Activated gamma-delta T cell (primary cell): ENCODE data around the gene SORBS1.

Source experiments
- DNase-seq: peaks from one replicate; lab custom pipeline; 2025; lab: John Stamatoyannopoulos, UW
- total RNA-seq, 2 donors: gene quantifications; one replicate each; lab custom pipeline; 2026; lab: John Stamatoyannopoulos, UW

The SORBS1 gene
- 2.4 to 2.9 reads per million in 2 donors for total RNA-seq

DNA sequence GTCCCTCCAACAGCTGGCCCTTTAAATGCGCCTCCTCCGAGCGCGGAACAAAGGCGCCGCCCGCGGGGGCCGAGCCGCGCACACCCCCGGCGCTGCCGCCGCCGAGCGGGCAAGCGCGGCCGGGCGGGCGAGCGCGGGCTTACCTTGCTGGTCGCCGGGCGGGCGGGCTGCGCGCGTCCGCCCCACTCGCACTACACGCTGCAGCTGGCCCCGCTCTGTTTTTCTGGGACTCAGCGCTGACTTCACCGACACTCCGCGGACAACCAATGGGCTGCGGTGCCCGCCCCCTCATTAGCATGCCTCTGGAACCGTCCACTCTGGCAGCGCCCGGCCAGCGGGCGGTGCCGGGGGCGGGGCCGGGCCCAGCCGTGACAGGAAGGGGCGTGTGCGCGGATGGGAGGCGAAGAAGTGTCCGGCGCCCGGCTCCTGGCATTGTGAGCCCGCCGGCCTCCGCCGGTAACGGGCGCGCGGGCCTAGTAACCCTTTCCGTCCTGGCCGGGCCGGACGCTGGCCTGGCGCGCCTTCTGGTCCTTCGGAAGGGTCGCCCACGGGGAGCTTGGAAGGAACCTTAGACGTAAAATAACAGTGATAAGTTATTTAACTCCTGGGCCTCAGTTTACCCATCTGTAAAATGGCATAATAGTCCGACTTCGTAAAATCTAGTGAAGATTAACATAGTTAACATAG lies at the start of gene SORBS1:
Gene SORBS1, minus strand, starts transcription at position 195 of the 687 bp plus-strand sequence. CDS start 120,236 bp downstream, outside the sequence.
- peak; percentile 89 for DNase-seq

DNA sequence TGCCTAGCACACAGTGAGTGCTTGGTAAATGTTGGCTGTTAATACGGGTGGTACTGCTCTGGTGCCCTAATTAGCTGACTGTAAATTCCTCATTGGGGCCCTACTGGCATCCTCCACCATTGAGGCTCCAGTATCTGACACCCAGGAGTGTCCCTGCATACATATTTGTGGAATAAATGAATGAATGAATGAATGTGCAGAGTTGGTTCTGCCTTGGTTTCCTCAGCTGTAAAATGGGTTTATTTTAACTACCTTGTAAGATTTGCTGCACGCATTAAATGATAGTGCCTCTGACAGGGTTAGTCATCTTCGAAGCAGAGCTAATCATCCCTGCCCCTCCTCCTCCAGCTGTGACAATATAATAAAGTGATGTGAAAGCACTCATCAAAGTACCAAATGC lies 49.6 kb upstream of the SORBS1 start:
- DNase-seq = no peak

GRCh38 chr10:95606922-95607321 lies 45.8 kb upstream of the SORBS1 start:
- no peak for DNase-seq

DNA sequence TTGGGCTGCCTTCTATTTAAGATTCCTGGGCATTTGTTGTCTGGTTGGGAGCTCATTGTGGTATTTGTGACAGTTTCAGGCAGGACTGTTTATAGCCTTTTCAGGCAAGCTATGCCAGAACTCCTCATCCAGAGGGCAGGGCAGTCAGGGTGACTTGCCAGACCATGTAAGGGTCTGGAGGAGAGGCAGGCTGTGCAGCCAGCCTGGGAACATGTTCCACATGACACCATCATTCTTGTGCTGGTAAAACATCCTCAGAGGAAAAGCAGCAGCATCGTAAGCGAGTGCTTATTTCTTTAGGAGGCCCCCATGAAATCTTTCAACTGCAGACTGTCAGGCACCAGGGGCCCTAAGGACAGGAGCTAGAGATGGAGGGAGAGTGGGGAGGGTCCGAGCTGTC lies 44.0 kb upstream of the SORBS1 start:
- DNase-seq = no peak

DNA sequence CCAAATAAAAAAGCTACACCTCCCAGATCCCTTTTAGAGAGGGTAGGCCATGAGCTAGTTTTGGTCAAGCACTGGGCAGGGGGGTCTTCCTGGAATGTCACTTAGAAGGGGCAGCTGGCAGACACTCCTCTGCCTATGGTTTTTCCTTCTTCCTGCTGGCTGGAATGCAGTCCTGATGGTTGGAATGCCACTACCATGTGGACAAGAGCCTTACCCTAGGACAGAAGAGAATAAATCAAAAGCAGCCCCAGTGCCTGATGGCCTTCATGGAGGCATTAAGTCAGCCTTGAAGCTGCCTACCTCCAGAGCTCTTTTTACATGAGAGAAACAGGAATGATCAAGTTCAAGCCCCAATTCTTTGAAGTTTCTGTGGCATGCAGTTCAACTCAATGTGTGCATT lies 43.5 kb upstream of the SORBS1 start:
- no peak for DNase-seq

- DNase-seq = no peak
Observed at GRCh38 chr10:95602382-95602781, 41.2 kb upstream of the SORBS1 start.

DNA sequence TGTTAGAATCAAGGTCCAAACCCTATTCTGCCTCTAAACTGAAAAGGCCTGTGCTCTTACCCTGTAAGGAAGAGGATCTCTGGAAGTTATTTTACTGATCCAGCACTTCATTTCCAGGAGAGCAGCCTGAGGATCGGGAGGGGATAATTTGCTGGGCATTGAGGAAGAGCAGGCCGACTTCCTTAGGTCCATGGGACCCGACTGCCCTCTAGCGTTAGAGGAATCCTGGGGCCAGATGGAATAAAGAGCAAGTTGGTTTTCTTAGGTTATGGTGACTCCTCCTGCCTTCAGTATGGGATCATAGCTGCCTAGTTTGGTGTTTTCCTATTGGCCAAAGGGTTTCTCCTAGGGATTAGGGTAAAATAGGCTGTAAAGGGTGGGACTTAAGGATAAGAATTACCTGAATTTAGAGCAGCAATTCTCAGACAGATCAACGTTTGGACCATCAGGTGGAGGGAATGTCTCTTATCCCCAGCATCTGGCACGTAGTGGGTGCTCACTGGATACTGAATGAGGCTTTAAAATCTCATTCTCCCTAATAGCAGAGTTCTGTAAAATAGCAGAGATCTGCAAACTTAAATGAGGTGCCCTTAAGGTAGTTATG lies 40.0 kb upstream of the SORBS1 start:
- no peak for DNase-seq

- DNase-seq = no peak
Observed at GRCh38 chr10:95600158-95600557, 39.0 kb upstream of the SORBS1 start.

- DNase-seq = no peak
Observed at GRCh38 chr10:95597788-95598187, 36.6 kb upstream of the SORBS1 start.

DNA sequence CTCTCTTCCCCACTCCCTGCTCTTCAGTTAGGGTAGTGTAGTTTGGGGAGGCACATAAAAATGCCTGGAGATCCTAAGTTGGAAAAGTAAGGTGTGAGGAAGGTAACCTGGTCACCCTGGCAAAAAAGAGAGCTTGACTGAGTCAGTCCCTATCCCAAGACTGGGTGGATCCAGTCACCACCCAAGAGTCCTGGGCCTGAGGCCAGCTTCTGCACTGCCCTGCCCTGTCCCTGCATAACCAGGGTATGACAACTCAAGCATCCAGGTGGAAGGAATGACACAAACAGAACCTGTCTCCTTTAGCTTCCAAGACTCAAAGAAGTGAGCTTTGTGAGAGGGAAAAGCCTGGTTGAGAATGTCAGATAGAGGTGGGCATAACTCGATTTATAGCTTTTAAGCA lies 26.9 kb upstream of the SORBS1 start:
- DNase-seq = no peak

- DNase-seq = no peak
Observed at GRCh38 chr10:95579835-95580535, 18.8 kb upstream of the SORBS1 start.

DNA sequence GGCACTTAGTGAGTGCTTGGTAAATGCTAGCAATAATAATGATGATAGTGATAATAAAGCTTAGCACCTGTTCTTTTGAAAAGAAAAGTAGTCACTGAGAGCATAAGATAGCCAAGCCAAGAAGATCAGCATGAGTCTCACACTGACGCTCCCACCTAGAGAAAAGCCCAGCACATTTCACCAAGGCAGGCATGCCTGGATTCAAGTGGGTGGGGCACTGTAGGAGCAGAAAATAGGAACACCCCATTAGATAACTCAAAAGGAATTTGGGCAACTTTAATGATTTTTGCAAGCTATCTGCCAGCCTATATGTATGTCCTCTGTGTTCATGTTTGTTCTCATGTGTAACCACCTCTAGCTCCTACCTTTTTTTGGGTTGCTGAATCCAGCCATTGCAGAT lies 18.1 kb upstream of the SORBS1 start:
- no peak for DNase-seq

DNA sequence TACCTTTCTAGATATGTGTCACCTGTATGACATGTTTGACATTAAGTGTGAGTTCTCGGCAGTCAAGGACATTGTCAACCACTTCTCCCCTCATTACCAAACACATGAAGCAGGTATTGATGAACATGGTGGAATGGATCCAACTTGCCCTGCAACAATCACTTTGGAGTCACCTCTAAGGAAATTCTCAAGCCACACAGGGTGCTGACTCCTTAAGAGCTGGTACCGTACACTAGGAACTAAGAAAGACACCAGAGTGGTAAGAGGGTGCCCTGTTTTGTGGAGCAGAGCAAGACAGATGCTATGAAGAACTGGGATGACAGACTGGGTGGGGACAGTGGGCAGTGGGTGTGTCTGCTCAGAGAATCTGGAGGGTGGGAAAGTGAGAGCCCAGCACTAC lies 17.4 kb upstream of the SORBS1 start:
- no peak for DNase-seq

DNA sequence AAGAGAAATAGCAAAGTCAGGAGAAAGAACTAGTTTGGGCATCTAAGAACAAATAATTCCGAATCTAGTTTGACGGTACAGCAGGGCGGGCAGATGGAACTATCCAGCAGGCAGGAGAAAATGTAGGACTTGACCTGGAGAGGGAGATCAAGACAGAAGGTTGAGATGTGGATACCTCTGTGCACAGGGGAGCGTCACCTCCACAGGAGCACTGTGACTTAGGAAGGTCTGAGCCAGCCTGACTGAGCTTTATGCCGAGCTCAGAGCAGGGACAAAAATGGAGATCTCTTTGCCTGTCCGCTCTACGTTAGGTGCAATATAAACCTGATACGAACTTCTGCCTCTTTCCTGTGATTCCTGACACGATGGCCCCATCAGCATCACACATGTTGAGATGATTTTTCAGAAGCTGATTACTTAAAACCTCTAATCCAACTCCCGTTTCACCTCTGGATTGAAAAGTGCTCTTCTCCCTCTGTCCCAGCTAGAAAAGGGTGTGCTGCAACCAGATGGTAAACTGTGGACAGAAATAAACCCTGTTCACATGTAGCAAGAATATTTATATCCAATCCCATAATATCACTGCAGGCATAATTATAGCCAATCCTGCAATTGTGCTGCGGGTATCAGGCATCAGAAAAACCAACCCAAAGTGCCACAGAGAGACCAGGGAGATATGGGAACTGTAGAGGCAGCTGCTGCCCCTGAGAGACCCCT lies 13.6 kb upstream of the SORBS1 start:
- DNase-seq = no peak

- no peak for DNase-seq
Observed at GRCh38 chr10:95573964-95574604, 12.9 kb upstream of the SORBS1 start.

DNA sequence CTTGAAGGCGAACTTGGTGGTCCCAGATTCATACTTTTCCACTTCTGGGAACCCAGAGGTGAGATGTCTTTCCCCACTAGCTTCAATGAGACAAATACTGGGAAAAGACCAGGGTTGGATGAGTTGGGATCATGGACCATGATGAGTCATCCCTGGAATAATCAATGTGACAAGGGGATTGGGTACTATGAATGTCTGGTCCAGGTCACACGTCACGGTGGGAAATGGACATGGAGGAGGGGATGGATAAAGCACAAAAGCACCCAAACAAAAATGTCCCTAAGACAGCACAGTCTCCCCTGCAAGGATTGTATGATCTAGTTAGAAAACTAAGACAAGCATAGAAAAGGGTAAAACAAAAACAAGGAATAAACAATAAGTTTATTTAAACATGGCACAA lies 12.4 kb upstream of the SORBS1 start:
- DNase-seq = no peak

DNA sequence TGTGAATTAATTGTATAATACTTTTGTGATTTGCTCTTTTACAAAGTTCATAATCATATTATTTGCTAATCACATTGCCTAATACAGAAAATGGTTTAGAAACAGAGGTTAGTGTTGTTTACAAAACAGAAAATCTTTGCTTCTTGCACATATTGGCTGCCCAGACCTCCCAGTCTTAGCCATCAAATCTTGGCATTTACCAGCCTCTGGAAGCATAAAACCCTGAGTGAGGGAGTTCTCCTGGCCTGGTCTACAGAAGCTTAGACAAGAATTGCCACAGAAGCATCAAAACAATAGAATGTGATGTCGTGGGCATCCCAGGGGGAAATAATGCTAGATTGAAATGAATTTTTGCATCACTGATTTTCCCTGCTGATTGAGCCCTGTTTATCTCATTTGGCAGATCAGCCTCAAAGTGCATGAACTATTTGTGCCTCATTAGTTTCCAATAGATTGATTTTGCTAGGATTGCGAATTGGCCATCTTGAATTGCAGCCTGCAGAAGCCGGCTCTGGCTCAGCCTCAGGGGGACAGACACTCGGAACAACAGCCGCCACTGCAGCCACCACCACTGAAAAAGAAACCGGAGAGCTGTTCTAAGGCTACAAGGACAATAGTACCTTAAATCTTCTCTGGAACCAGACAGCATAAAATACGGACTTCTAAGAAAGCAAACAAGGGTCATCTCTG lies 11.1 kb upstream of the SORBS1 start:
- no peak for DNase-seq

GRCh38 chr10:95571390-95571789 lies 10.2 kb upstream of the SORBS1 start:
- DNase-seq = no peak

DNA sequence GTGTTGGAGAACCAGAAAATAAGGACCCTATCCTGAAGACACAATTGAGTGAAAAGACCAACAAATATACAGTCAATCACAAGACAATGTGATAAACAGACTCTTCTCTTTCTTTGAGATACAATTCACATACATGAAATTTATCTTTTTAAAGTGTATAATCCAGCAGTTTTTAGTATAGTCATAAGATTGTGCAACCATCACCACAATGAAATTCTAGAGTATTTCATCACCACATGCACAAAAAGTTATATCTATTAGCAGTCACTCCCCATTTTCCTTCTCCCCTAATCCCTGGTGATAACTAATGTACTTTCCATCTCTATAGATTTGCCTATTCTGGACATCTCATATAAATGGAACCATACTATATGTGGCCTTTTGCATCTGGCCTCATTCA lies 8.2 kb upstream of the SORBS1 start:
- DNase-seq = no peak

GRCh38 chr10:95567903-95568630 lies 6.9 kb upstream of the SORBS1 start:
- no peak for DNase-seq

- no peak for DNase-seq
Observed at GRCh38 chr10:95566136-95566535, 5.0 kb upstream of the SORBS1 start.
